ENCODE data around the gene OR4N5.
"Not testable (repeated sequence)": the region's sequence is repeated elsewhere in the genome, so short reads cannot be mapped to it uniquely, and the experiment has no call there.

Gene OR4N5

GRCh38 chr14:20138520-20138919 lies at the start of gene OR4N5:
Gene OR4N5 (plus strand): TSS chr14:20138820. CDS start chr14:20143736, 4,916 bp downstream.
- DNase-seq = no peak

DNA sequence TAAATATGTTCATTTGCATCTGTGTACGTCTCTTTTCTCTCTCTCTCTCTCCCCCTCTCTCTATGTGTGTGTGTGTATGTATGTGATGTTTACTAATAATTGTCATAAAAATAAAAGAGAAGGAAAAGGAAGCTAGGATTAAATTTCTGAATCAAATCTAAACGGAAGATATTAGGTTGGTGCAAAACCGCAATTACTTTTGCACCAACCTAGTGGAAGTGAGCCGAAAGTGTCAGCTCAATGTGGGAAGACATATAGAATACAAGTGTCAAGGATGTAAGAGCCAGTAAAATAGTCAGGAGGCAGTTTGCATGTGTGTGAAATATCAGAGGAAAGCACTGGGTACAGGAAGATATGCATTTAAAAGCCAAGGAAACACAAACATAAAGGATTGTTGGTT lies 46.6 kb upstream of the OR4N5 start:
- no peak for DNase-seq

GRCh38 chr14:20093442-20093841 lies 45.2 kb upstream of the OR4N5 start:
- DNase-seq = no peak

DNA sequence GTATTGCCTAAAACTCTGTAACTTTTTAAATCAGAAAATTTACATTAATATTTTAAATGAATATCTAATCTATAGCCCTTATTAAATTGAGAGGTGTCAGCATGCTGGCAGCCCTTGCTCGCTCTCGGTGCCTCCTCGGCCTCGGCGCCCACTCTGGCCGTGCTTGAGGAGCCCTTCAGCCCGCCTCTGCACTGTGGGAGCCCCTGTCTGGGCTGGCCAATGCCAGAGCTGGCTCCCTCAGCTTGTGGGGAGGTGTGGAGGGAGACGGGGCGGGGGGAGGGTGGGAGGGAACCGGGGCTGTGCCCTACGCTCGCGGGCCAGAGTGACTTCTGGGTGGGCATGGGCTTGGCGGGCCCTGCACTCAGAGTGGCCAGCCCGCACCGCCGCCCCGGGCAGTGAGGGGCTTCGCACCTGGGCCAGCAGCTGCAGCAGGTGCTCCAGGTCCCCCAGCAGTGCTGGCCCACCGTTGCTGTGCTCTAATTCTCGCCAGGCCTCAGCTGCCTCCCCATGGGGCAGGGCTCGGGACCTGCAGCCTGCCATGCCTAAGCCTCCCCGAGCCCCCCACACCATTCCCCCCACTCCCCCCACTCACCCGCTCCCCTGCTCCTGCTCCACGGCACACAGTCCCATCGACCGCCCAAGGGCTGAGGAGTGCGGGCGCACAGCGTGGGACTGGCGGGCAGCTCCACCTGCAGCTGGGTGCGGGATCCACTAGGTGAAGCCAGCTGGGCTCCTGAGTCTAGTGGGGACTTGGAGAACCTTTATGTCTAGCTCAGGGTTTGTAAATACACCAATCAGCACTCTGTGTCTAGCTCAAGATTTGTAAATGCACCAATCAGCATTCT lies 39.5 kb upstream of the OR4N5 start:
- not testable (repeated sequence) for DNase-seq

- DNase-seq = no peak
Measured at GRCh38 chr14:20110438-20110837, 28.2 kb upstream of the OR4N5 start, which contains the start of gene OR4K17. Gene OR4K17 (plus strand): TSS chr14:20110739. CDS start chr14:20117500, 6,761 bp downstream.

DNA sequence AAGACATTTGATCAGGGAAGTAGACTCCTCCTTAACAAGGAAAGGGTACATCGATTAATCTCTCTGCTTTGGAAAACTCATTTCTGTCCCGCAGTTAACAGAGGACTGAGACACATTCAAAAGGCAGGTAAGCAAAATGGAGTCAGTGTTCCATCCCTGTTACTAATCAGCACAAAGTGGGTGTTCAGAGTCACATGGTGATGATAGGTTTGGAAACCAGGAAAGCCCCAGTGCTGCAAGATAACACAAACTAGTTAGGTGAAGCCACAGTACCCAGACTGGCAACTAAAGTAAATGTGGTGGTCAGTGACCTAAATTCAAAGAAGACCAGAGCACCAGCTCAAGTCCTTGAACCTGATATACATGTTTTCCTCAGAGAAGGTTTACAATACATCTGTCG lies 26.3 kb upstream of the OR4N5 start:
- no peak for DNase-seq

DNA sequence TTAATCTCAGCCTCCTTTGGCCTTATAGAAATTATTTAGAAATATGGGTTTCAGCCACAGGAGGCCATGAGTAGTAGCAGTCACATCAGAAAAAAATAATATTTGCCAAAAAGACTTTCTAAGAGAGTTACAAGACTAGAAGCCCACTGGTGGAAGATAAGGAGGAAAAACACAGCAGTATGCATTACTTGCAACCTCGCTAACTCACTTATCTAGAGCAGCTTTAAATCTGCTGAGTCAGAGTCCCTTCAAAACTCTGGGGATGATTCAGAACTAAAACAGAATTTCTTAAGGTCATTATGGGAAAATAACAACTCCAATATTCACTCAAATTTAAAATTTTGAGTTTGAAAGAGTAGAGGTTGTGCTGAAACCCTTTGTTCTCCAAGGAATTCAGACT lies 21.9 kb upstream of the OR4N5 start:
- no peak for DNase-seq

DNA sequence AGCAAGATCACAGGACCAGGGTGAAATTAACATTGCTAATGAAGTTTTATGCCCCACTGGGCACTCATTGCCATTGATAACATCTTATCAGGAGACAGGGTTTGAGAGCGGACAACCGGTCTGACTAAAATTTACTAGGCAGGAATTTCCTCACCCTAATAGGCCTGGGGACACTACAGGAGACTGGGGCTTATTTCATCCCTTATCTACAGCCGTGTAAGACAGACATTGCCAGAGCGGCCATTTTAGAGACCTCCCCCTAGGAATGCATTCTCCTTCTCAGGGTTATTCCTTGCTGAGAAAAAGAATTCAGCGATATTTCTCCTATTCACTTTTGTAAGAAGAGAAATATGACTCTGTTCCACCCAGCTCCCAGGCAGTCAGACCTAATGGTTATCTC lies 19.8 kb upstream of the OR4N5 start:
- no peak for DNase-seq

GRCh38 chr14:20143911-20144310 lies 5.3 kb downstream of the OR4N5 start:
- no peak for DNase-seq

GRCh38 chr14:20144820-20145219 lies 6.2 kb downstream of the OR4N5 start:
- no peak for DNase-seq

DNA sequence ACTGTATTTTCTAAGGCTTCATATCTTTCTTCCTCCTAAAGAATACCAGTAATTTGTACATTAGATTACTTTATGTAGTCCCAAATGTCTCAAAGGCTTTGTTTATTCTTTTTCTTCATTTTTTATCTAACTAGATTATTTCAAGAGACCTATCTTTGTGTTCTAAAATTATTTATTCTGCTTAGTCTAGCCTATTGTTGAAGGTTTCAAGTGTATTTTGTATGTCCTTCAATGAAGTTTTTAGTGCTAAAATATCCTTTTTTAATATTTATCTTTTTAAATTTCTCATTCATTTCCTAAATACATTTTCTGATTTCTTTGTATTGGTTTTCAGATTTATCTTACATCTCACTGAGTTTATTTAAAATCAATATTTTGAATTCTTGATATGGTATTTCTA lies 25.8 kb downstream of the OR4N5 start:
- DNase-seq = no peak

- DNase-seq = no peak
Measured at GRCh38 chr14:20167091-20167490, 28.5 kb downstream of the OR4N5 start.

DNA sequence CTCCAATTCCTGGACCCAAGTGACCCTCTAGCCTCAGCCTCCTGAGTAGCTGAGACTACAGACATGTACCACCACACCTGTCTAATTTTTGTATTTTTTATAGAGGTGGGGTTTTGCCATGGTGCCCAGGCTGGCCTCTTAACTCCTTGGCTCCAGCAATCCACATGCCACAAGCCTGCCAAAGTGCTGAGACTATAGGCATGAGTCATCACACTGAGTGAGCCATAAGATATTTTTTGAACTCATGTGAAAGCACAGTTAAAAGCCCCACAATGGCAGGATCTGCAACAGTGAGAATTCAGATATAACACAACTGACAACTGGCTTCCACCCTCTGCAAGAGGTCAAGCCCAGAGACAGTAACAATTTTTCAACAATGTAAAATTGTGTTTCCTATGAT lies 31.2 kb downstream of the OR4N5 start:
- DNase-seq = not testable (repeated sequence)

DNA sequence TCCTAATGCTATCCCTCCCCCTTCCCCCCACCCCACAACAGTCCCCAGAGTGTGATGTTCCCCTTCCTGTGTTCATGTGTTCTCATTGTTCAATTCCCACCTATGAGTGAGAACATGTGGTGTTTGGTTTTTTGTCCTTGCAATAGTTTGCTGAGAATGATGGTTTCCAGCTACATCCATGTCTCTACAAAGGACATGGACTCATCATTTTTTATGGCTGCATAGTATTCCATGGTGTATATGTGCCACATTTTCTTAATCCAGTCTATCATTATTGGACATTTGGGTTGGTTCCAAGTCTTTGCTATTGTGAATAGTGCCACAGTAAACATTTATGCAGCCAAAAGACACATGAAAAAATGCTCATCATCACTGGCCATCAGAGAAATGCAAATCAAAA lies 35.6 kb downstream of the OR4N5 start:
- not testable (repeated sequence) for DNase-seq

GRCh38 chr14:20176330-20176729 lies 37.7 kb downstream of the OR4N5 start:
- DNase-seq = no peak

GRCh38 chr14:20177433-20177974 lies 38.9 kb downstream of the OR4N5 start:
- DNase-seq = no peak

GRCh38 chr14:20179218-20179617 lies 40.6 kb downstream of the OR4N5 start:
- DNase-seq = peak in 2 of 51 donors; percentile 1 to 12

DNA sequence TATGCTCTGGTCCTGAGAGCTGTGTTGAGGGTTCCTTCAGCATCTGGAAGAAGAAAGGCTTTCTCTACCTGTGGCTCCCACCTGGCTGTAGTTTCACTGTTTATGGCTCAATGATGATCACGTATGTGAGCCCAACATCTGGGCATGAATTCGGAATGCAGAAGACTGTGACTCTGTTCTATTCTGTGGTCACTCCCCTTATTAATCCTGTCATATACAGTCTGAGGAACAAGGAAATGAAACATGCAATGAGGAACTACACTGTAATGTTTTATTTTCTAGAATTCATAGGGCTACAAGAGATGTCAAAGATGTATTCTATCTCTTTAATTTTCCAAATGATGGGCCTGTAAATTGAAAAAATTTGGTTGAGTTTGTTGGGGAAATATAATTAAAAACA lies 41.3 kb downstream of the OR4N5 start:
- DNase-seq = no peak

DNA sequence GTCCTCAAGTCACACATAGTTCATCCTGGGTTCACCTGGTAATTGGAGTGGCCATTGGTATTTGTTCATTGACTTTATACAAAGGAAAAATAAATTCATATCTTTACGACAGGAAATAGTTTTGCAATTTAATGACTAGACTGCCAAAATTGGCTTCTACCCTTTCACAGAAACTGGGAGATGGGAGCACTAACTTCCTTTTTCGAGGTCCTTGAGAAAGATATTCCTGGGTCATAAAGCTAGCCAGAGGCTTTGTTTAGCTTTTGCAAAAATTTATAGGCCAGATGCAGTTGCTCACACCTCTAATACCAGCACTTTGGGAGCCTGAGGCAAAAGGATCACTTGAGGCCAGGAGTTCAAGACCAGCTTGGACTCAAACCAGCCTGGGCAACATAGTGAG lies 41.9 kb downstream of the OR4N5 start:
- no peak for DNase-seq

GRCh38 chr14:20184181-20184580 lies 45.6 kb downstream of the OR4N5 start:
- DNase-seq = no peak

- DNase-seq = no peak
Measured at GRCh38 chr14:20190596-20190995, 52.0 kb downstream of the OR4N5 start, which contains the start of gene OR11G2. Gene OR11G2 (plus strand): TSS chr14:20190896. CDS start chr14:20197438, 6,542 bp downstream.

DNA sequence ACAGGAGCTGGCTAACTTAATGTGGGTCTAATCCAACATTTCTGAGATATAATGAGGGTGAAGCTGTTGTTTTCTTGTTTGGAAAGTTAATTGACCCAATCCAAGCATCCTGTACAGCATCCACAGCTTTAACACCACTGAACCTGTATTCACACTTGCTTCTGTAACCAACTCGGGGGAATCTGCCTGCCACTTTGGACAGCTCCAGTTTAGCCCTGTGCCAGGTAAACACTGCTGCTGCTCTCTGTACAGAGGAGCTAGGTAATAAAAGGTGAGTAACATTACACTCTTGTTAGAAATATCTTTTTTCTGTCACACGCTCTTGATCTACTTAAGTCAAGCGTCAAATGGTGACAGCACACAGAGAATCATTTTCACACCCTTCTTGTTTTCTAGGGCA lies 52.8 kb downstream of the OR4N5 start:
- no peak for DNase-seq

GRCh38 chr14:20194101-20194500 lies 55.5 kb downstream of the OR4N5 start:
- DNase-seq = peak in 1 of 51 donors; percentile 0

Measured in hypothalamus (tissue), 51 donors.